ENCODE data around the gene AICDA. TPM values are rescaled to one million over a fixed set of nuclear protein-coding genes. Genes with fewer than 3 reads are reported as not detected.

The AICDA gene
- total and polyA plus RNA-seq, 4 donors, result 0.28 TPM; not detected in 3

- Histone ChIP-seq H3K36me3 (ENCODE audit: control insufficient read depth in 4 of 4, insufficient read depth in 3 of 4, low read depth in 1 of 4, low read length in 3 of 4) (no peaks in the 10 kb centered on the region), H3K27ac (ENCODE audit: low read depth in 1 of 2, low read length in 2 of 2) (no peak overlapping the region), H3K27me3 (ENCODE audit: control insufficient read depth in 4 of 4, insufficient read depth in 4 of 4, low read length in 3 of 4) (no peaks in the 10 kb centered on the region), H3K4me3 (ENCODE audit: low read depth in 1 of 3, low read length in 3 of 3) (no peak overlapping the region), H3K9me3 (ENCODE audit: control insufficient read depth in 4 of 4, low read length in 3 of 4) (no peaks in the 10 kb centered on the region), H3K9ac (ENCODE audit: low read depth in 1 of 2, low read length in 2 of 2) (no peak overlapping the region), H3K4me1 (ENCODE audit: control insufficient read depth in 4 of 4, insufficient read depth in 4 of 4, low read length in 3 of 4) (no peaks in the 10 kb centered on the region)
- WGBS, result 95% methylated on average over 6 of the region's 6 CpGs
- TF ChIP-seq EGR1 (IDR thresholded peaks at IDR 0.05; ENCODE audit: low read depth in 2 of 2), result no peak
- TF ChIP-seq YY1 (IDR thresholded peaks at IDR 0.05), result no peak
- TF ChIP-seq SP1 (IDR thresholded peaks at IDR 0.05), result no peak
- no peak for TF ChIP-seq HNF4A (conservative IDR thresholded peaks at IDR 0.05)
- no peak for TF ChIP-seq TAF1 (conservative IDR thresholded peaks at IDR 0.05)
- no peak for TF ChIP-seq JUND (IDR thresholded peaks at IDR 0.05)
- TF ChIP-seq, protein P1, sequence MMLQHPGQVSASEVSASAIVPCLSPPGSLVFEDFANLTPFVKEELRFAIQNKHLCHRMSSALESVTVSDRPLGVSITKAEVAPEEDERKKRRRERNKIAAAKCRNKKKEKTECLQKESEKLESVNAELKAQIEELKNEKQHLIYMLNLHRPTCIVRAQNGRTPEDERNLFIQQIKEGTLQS (IDR thresholded peaks at IDR 0.05), result no peak
- no peak for TF ChIP-seq RAD21 (IDR thresholded peaks at IDR 0.05)
- TF ChIP-seq RXRA (IDR thresholded peaks at IDR 0.05), result no peak
- TF ChIP-seq GABPA (IDR thresholded peaks at IDR 0.05 in 1 of 2, conservative IDR thresholded peaks at IDR 0.05 in 1 of 2), result no peak
- TF ChIP-seq NR2F2 (IDR thresholded peaks at IDR 0.05), result no peak
- TF ChIP-seq ZBTB33 (IDR thresholded peaks at IDR 0.05), result no peak
- TF ChIP-seq, protein P2, sequence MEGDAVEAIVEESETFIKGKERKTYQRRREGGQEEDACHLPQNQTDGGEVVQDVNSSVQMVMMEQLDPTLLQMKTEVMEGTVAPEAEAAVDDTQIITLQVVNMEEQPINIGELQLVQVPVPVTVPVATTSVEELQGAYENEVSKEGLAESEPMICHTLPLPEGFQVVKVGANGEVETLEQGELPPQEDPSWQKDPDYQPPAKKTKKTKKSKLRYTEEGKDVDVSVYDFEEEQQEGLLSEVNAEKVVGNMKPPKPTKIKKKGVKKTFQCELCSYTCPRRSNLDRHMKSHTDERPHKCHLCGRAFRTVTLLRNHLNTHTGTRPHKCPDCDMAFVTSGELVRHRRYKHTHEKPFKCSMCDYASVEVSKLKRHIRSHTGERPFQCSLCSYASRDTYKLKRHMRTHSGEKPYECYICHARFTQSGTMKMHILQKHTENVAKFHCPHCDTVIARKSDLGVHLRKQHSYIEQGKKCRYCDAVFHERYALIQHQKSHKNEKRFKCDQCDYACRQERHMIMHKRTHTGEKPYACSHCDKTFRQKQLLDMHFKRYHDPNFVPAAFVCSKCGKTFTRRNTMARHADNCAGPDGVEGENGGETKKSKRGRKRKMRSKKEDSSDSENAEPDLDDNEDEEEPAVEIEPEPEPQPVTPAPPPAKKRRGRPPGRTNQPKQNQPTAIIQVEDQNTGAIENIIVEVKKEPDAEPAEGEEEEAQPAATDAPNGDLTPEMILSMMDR (IDR thresholded peaks at IDR 0.05; ENCODE audit: low read depth, low read length, missing input control), result no peak
- TF ChIP-seq FOXA2 (IDR thresholded peaks at IDR 0.05), result no peak
- TF ChIP-seq FOXA1 (IDR thresholded peaks at IDR 0.05), result no peak
- TF ChIP-seq MAX (IDR thresholded peaks at IDR 0.05), result no peak
- DNase-seq (ENCODE audit: low spot score), result no peak
Observed at GRCh38 chr12:8562310-8562709, 50.3 kb downstream of the AICDA start.

- H3K27me3 ChIP-seq (ENCODE audit: control insufficient read depth in 4 of 4, insufficient read depth in 4 of 4, low read length in 3 of 4), result no peaks in the 10 kb centered on the region
- H3K27ac ChIP-seq (ENCODE audit: low read depth in 1 of 2, low read length in 2 of 2), result no peak overlapping the region
- no peaks in the 10 kb centered on the region for H3K9me3 ChIP-seq (ENCODE audit: control insufficient read depth in 4 of 4, low read length in 3 of 4)
- no peak overlapping the region for H3K9ac ChIP-seq (ENCODE audit: low read depth in 1 of 2, low read length in 2 of 2)
- no peaks in the 10 kb centered on the region for H3K4me1 ChIP-seq (ENCODE audit: control insufficient read depth in 4 of 4, insufficient read depth in 4 of 4, low read length in 3 of 4)
- DNase-seq (ENCODE audit: low spot score), result no peak
- 63% methylated on average over 4 of the region's 4 CpGs for WGBS
- no peak overlapping the region for H3K4me3 ChIP-seq (ENCODE audit: low read depth in 1 of 3, low read length in 3 of 3)
- TF ChIP-seq HNF4A (conservative IDR thresholded peaks at IDR 0.05) (no peak), ZBTB33 (IDR thresholded peaks at IDR 0.05) (no peak), RAD21 (IDR thresholded peaks at IDR 0.05) (no peak), EGR1 (IDR thresholded peaks at IDR 0.05; ENCODE audit: low read depth in 2 of 2) (no peak), NR2F2 (IDR thresholded peaks at IDR 0.05) (no peak), RXRA (IDR thresholded peaks at IDR 0.05) (no peak), YY1 (IDR thresholded peaks at IDR 0.05) (no peak)
- TF ChIP-seq, protein P2 (IDR thresholded peaks at IDR 0.05; ENCODE audit: low read depth, low read length, missing input control), result no peak
- TF ChIP-seq, protein P1 (IDR thresholded peaks at IDR 0.05), result no peak
- H3K36me3 ChIP-seq (ENCODE audit: control insufficient read depth in 4 of 4, insufficient read depth in 3 of 4, low read depth in 1 of 4, low read length in 3 of 4), result no peaks in the 10 kb centered on the region
Observed at GRCh38 chr12:8561011-8561410, 51.6 kb downstream of the AICDA start.
